ENCODE results near the gene LRMDA. TPM values are rescaled to one million over a fixed set of nuclear protein-coding genes. Genes with fewer than 3 reads are reported as not detected.

LRMDA gene
- total and polyA plus RNA-seq, 4 experiments from 2014 or later: not detected

- Mint-ChIP-seq H3K4me1 (peaks cover 0 to 4% (median 2%) of the 10 kb centered on the region in 4 donors), H3K9me3 (peaks cover 0 to 5% (median 0%) of the 10 kb centered on the region in 8 donors), H3K27ac (no peak overlapping the region), H3K27me3 (peaks cover 2 to 7% of the 10 kb centered on the region in 2 donors), H3K36me3 (no peaks in the 10 kb centered on the region), H3K4me3 (no peak overlapping the region)
- H3K9me3 ChIP-seq (ENCODE audit: control insufficient read depth in 1 of 2, low read length in 2 of 2): no peaks in the 10 kb centered on the region
- CTCF ChIA-PET (ENCODE audit: partially characterized antibody): no interaction called here
- H3K36me3 ChIP-seq (ENCODE audit: insufficient read depth, low read length): no peaks in the 10 kb centered on the region
- H3K27ac ChIP-seq (ENCODE audit: low read depth, low read length): no peak overlapping the region
- intact Hi-C loops (cut with micrococcal nuclease): no loop called here
- H3K4me1 ChIP-seq (ENCODE audit: insufficient read depth, low read length): no peaks in the 10 kb centered on the region
- no peak for DNase-seq
- H3K27me3 ChIP-seq (ENCODE audit: insufficient read depth, low read length): no peaks in the 10 kb centered on the region
- POLR2A ChIA-PET (ENCODE audit: partially characterized antibody): no interaction called here
- no peak overlapping the region for H3K4me3 ChIP-seq (ENCODE audit: low read length in 2 of 2)
Measured at GRCh38 chr10:75505293-75505692, 73.9 kb downstream of the LRMDA start.

DNA sequence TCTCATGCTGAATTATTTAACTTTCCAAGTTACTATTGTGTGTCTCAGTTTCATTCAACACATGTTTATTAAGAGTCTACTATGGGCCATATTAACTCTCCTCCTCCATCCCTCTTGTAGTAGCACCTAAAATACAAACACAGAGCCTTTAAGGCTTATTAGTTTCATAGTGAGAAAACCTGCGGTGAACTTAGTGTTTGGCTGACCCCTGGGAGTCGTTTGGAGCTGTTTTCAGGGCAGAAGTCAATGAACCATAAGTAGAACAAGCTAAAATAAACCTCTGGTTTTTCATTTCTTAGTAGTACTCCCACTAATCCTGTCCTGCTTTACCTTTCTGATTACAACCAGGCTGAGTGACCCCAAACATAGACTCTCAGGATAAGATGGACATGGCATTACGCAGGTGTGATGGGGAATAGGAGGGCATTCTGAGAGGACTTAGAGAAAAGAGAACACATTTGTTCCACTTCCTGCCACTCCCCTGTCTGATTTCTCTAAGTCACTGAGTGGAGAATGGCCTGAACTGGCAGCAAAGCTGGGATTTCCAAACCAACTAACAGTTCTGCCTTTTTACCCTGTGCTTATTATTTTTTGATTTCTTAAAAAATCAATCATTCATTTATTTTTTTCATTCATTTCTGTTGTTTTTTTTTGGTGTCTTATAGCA, 74.5 kb downstream of the LRMDA start:
- Histone ChIP-seq H3K9me3 (ENCODE audit: control insufficient read depth in 1 of 2, low read length in 2 of 2) (no peaks in the 10 kb centered on the region), H3K4me3 (ENCODE audit: low read length in 2 of 2) (no peak overlapping the region), H3K27me3 (ENCODE audit: insufficient read depth, low read length) (no peaks in the 10 kb centered on the region), H3K27ac (ENCODE audit: low read depth, low read length) (no peak overlapping the region), H3K36me3 (ENCODE audit: insufficient read depth, low read length) (no peaks in the 10 kb centered on the region), H3K4me1 (ENCODE audit: insufficient read depth, low read length) (no peaks in the 10 kb centered on the region)
- ChIA-PET POLR2A (ENCODE audit: partially characterized antibody) (no interaction called here), CTCF (ENCODE audit: partially characterized antibody) (no interaction called here)
- H3K4me1 Mint-ChIP-seq: peaks cover 0 to 4% (median 2%) of the 10 kb centered on the region in 4 donors
- H3K9me3 Mint-ChIP-seq: peaks cover 0 to 4% (median 0%) of the 10 kb centered on the region in 8 donors
- no peaks in the 10 kb centered on the region for H3K36me3 Mint-ChIP-seq
- no peak for DNase-seq
- no peak overlapping the region for H3K27ac Mint-ChIP-seq
- no peak overlapping the region for H3K4me3 Mint-ChIP-seq
- intact Hi-C loops (cut with micrococcal nuclease): no loop called here
- peaks cover 2 to 7% of the 10 kb centered on the region in 2 donors for H3K27me3 Mint-ChIP-seq

DNA sequence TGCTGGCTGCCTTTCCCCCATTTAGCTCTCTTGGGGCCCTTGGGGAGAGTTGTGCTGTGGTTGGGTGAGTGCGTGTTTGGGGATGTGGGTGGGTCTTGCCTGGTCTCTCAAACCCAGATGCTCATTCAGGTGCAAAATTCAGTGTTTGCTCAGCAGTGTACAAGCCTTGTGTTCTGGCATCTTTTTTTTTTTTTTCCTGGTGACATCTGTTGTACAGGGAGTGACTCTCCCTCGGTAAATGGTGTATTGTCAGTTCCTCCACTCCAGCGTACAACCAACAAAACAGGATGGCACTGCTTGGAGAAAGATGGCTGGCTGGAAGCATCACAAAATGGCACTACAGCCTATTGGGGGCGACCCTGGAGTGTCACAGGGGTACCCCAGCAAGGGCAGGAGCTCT, 75.5 kb downstream of the LRMDA start:
- CTCF ChIA-PET (ENCODE audit: partially characterized antibody): no interaction called here
- intact Hi-C loops (cut with micrococcal nuclease): no loop called here
- no peaks in the 10 kb centered on the region for H3K4me1 ChIP-seq (ENCODE audit: insufficient read depth, low read length)
- no peak overlapping the region for H3K27ac ChIP-seq (ENCODE audit: low read depth, low read length)
- Mint-ChIP-seq H3K27me3 (peaks cover 7% of the 10 kb centered on the region in 2 donors), H3K36me3 (no peaks in the 10 kb centered on the region), H3K9me3 (peaks cover 0 to 4% (median 0%) of the 10 kb centered on the region in 8 donors), H3K27ac (no peak overlapping the region), H3K4me1 (peaks cover 0 to 4% (median 2%) of the 10 kb centered on the region in 4 donors), H3K4me3 (no peak overlapping the region)
- no peak overlapping the region for H3K4me3 ChIP-seq (ENCODE audit: low read length in 2 of 2)
- no peaks in the 10 kb centered on the region for H3K27me3 ChIP-seq (ENCODE audit: insufficient read depth, low read length)
- POLR2A ChIA-PET (ENCODE audit: partially characterized antibody): no interaction called here
- no peak for DNase-seq
- H3K9me3 ChIP-seq (ENCODE audit: control insufficient read depth in 1 of 2, low read length in 2 of 2): no peaks in the 10 kb centered on the region
- no peaks in the 10 kb centered on the region for H3K36me3 ChIP-seq (ENCODE audit: insufficient read depth, low read length)

DNA sequence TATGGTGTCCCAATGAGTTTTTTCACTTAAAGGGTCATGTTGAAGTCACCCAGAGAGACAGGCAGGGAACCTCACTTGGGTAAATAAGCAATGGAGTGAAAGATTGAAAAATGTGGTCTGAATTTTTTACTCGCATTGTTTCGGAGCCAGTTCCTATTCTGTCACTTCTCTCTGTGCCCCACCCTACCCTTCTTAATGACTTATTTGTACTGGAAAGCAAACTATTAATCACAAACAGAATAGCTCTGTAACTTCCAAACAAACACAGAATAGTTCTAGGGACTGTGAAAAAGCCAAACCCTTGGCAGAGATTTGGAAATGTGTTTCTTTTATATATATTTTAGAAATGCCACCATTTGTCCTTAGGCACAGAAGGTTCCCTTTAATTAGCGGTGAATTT, 76.0 kb downstream of the LRMDA start:
- intact Hi-C loops (cut with micrococcal nuclease): no loop called here
- Mint-ChIP-seq H3K4me3 (no peak overlapping the region), H3K27ac (no peak overlapping the region), H3K27me3 (peaks cover 7 to 8% of the 10 kb centered on the region in 2 donors), H3K4me1 (peaks cover 0 to 4% (median 2%) of the 10 kb centered on the region in 4 donors), H3K36me3 (no peaks in the 10 kb centered on the region), H3K9me3 (peaks cover 0 to 4% (median 0%) of the 10 kb centered on the region in 8 donors)
- DNase-seq: no peak
- ChIA-PET POLR2A (ENCODE audit: partially characterized antibody) (no interaction called here), CTCF (ENCODE audit: partially characterized antibody) (no interaction called here)
- Histone ChIP-seq H3K4me3 (ENCODE audit: low read length in 2 of 2) (no peak overlapping the region), H3K27ac (ENCODE audit: low read depth, low read length) (no peak overlapping the region), H3K4me1 (ENCODE audit: insufficient read depth, low read length) (no peaks in the 10 kb centered on the region), H3K9me3 (ENCODE audit: control insufficient read depth in 1 of 2, low read length in 2 of 2) (no peaks in the 10 kb centered on the region), H3K36me3 (ENCODE audit: insufficient read depth, low read length) (no peaks in the 10 kb centered on the region), H3K27me3 (ENCODE audit: insufficient read depth, low read length) (no peaks in the 10 kb centered on the region)

GRCh38 chr10:75508239-75508813, 76.9 kb downstream of the LRMDA start:
- Mint-ChIP-seq H3K4me1 (peaks cover 0 to 4% (median 2%) of the 10 kb centered on the region in 4 donors), H3K27me3 (peaks cover 7 to 11% of the 10 kb centered on the region in 2 donors), H3K4me3 (no peak overlapping the region), H3K27ac (no peak overlapping the region), H3K36me3 (no peaks in the 10 kb centered on the region), H3K9me3 (peaks cover 0 to 4% (median 0%) of the 10 kb centered on the region in 8 donors)
- no peaks in the 10 kb centered on the region for H3K9me3 ChIP-seq (ENCODE audit: control insufficient read depth in 1 of 2, low read length in 2 of 2)
- H3K27ac ChIP-seq (ENCODE audit: low read depth, low read length): no peak overlapping the region
- no peak overlapping the region for H3K4me3 ChIP-seq (ENCODE audit: low read length in 2 of 2)
- ChIA-PET CTCF (ENCODE audit: partially characterized antibody) (no interaction called here), POLR2A (ENCODE audit: partially characterized antibody) (no interaction called here)
- intact Hi-C loops (cut with micrococcal nuclease): no loop called here
- DNase-seq: no peak
- H3K4me1 ChIP-seq (ENCODE audit: insufficient read depth, low read length): no peaks in the 10 kb centered on the region
- H3K27me3 ChIP-seq (ENCODE audit: insufficient read depth, low read length): no peaks in the 10 kb centered on the region
- no peaks in the 10 kb centered on the region for H3K36me3 ChIP-seq (ENCODE audit: insufficient read depth, low read length)

- intact Hi-C loops (cut with micrococcal nuclease): no loop called here
- Mint-ChIP-seq H3K27me3 (peaks cover 7 to 11% of the 10 kb centered on the region in 2 donors), H3K9me3 (peaks cover 0 to 4% (median 0%) of the 10 kb centered on the region in 8 donors), H3K27ac (no peak overlapping the region), H3K4me3 (no peak overlapping the region), H3K36me3 (no peaks in the 10 kb centered on the region), H3K4me1 (peaks cover 0 to 4% (median 2%) of the 10 kb centered on the region in 4 donors)
- no peaks in the 10 kb centered on the region for H3K36me3 ChIP-seq (ENCODE audit: insufficient read depth, low read length)
- DNase-seq: no peak
- POLR2A ChIA-PET (ENCODE audit: partially characterized antibody): no interaction called here
- no peaks in the 10 kb centered on the region for H3K4me1 ChIP-seq (ENCODE audit: insufficient read depth, low read length)
- no peaks in the 10 kb centered on the region for H3K27me3 ChIP-seq (ENCODE audit: insufficient read depth, low read length)
- H3K9me3 ChIP-seq (ENCODE audit: control insufficient read depth in 1 of 2, low read length in 2 of 2): no peaks in the 10 kb centered on the region
- H3K4me3 ChIP-seq (ENCODE audit: low read length in 2 of 2): no peak overlapping the region
- CTCF ChIA-PET (ENCODE audit: partially characterized antibody): no interaction called here
- no peak overlapping the region for H3K27ac ChIP-seq (ENCODE audit: low read depth, low read length)
Measured at GRCh38 chr10:75508814-75509306, 77.4 kb downstream of the LRMDA start.

DNA sequence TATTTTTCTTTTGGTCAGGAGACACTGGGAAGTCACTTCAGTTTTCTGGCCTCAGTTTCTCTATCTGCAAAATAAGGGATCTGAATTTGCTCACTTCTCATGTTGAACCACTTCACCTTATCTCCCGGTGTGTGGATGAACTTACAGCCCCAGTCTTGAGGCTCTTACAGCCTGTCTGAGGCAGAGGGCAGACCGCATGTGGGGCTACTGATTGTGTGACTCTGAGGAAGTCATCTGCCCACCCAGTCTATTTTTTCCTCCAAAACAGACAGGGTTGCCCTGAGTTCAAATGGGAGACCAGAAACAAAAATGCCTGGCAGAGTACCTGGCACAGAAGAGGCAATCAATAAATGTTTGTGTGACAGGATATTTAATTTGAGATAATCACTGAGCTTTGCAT, 78.3 kb downstream of the LRMDA start:
- H3K9me3 ChIP-seq (ENCODE audit: control insufficient read depth in 1 of 2, low read length in 2 of 2): no peaks in the 10 kb centered on the region
- ChIA-PET CTCF (ENCODE audit: partially characterized antibody) (no interaction called here), POLR2A (ENCODE audit: partially characterized antibody) (no interaction called here)
- Mint-ChIP-seq H3K9me3 (peaks cover 0 to 10% (median under 1%) of the 10 kb centered on the region in 8 donors), H3K27me3 (peaks cover 5 to 11% of the 10 kb centered on the region in 2 donors), H3K4me3 (no peak overlapping the region), H3K36me3 (no peaks in the 10 kb centered on the region), H3K27ac (no peak overlapping the region), H3K4me1 (peaks cover 0 to 4% (median 2%) of the 10 kb centered on the region in 4 donors)
- H3K4me1 ChIP-seq (ENCODE audit: insufficient read depth, low read length): no peaks in the 10 kb centered on the region
- H3K27me3 ChIP-seq (ENCODE audit: insufficient read depth, low read length): no peaks in the 10 kb centered on the region
- no peak for DNase-seq
- H3K27ac ChIP-seq (ENCODE audit: low read depth, low read length): no peak overlapping the region
- H3K36me3 ChIP-seq (ENCODE audit: insufficient read depth, low read length): no peaks in the 10 kb centered on the region
- no peak overlapping the region for H3K4me3 ChIP-seq (ENCODE audit: low read length in 2 of 2)
- intact Hi-C loops (cut with micrococcal nuclease): no loop called here
